Umbilical cord (tissue), 2 donors: Measurements from ENCODE around the gene MCOLN3. TPM values are rescaled to one million over a fixed set of nuclear protein-coding genes. Genes with fewer than 3 reads are reported as not detected.
A peak's percentile ranks its signal among the peaks of the same experiment; 100 is the strongest.
"Not testable (repeated sequence)": the region's sequence is repeated elsewhere in the genome, so short reads cannot be mapped to it uniquely, and the experiment has no call there.

Experiments
- DNase-seq: peaks from one replicate; pipeline ENCODE4 v3.0.0-alpha.2; 2015; ENCODE audit warnings: low spot score
- total RNA-seq: library from RNA; depleted of rRNA; stranded (reverse); fragments of >200 nt; gene quantifications from one replicate; pipeline ENCODE4 v1.2.3, GENCODE V29; 2014; ENCODE audit warnings: low replicate concordance; ENCODE audit not compliant: insufficient read depth

Gene MCOLN3
- total RNA-seq, 1 donor from 2014 or later, result 2.6 TPM

- DNase-seq, result no peak
Observed at GRCh38 chr1:85049735-85050166, 1.5 kb upstream of the MCOLN3 start.

- DNase-seq, result no peak
Observed at GRCh38 chr1:85047472-85048295, 616 bp downstream of the MCOLN3 start.

- DNase-seq, result no peak
Observed at GRCh38 chr1:85047144-85047471, 1.2 kb downstream of the MCOLN3 start.

- DNase-seq, result no peak
Observed at GRCh38 chr1:85042413-85042812, 5.9 kb downstream of the MCOLN3 start.

DNA sequence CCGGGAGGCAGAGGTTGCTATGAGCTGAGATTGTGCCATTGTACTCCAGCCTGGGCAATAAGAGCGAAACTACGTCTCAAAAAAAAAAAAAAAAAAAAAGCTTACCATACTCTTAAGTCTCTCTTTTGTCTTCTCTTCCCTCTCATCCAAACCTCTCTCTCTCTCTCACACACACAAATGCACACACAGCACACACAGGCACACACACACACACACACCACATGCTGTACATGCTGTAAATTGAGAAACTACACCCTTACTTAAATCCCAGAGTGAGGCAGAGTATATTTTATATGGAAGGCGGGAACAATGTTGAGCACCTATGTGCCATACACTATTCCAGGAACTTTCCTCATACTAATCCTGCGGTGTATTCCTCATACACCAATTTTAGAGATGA, 6.5 kb downstream of the MCOLN3 start:
- no peak for DNase-seq

DNA sequence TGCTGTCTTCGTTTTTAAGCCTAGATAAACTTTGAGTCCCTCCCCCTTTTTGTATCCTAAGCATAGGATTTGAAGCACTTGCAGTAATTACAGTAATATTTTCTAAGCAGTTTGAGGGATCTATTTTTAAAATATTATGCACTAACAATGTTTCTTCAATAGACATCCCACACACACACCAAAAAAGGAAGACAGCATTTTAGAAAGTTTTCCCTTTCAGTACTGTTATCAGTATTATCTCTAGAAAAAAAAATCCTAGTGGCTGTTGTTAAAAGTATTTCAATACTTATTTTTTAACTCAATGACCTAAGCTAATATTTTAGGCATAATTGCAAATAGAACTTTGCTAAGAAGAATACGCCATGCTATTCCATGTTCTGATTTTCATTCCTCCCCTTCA, 15.1 kb downstream of the MCOLN3 start:
- DNase-seq, result no peak

- DNase-seq, result no peak
Observed at GRCh38 chr1:85030536-85030935, 17.8 kb downstream of the MCOLN3 start.

- no peak for DNase-seq
Observed at GRCh38 chr1:85028151-85028550, 20.1 kb downstream of the MCOLN3 start.

DNA sequence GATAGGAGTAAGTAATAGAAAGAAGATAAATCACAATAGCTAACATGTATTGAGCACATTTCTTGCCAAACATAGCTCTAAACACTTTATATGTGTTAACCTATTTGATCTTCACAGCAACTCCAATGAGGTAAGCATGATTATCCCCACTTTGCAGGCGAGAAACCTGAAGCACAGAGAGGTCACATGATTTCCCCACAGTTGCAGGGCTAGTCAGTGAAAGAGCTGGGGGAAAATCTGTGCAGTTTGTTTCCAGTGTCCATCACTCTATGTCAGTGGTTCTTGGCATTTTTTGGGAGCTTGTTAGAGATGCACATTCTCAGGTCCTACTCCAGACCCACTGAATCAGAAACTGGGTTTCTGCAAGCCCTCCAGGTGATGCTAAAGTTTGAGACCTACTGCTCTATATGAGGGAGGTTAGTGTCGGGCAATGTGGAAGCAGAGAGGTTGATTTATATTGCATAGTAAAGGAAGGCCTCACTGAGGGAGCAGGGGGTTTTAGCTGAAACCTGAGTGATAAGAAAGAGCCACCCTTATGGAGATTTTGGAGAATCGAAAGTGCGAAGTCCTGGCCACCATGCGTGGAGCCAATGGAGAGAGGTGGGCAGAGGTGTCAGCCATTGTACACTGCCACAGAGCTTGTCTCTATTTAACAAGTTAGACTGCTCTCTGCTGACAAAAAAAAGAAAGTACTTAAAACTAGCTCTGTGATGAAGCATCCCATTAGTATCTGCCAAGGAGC, 20.9 kb downstream of the MCOLN3 start:
- peak; percentile 39 for DNase-seq

DNA sequence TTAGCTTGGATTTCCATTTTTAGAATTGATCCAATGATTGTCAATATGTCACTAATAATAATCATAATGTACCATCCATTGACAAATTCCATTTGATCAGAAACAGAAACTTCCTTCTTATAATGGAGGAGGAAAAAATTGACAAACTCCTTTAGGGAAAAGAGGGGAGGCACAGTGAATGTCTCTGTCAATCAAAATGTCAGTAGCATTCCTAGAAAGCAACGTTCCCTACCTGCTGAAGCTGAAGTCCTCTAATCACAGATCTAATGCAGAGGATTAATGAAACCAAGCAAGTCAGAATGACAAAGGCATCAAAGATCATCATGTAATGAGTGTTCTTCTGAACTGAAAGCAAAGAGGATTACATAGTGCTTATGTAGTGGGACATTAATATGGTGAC, 22.4 kb downstream of the MCOLN3 start:
- DNase-seq, result no peak

DNA sequence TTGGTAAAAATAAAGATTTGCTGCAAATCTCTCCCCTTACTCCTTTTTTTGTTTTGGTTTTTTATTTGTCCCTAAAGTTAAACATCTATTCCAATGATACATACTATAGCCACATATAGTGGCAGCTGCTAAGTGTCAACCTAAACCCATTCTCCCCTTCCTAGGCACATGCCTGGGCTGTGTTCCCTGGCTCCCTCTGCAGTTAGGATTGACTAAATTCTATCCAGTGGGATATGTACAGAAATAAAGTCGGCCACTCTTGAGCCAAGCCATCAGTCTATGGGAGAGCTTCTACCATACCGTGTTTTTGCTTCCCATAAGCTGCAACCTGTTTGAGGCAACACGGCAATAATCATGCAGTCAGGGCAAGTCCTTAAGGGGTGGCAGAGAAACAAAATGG, 23.6 kb downstream of the MCOLN3 start:
- DNase-seq, result no peak

- DNase-seq, result no peak
Observed at GRCh38 chr1:85022700-85023099, 25.6 kb downstream of the MCOLN3 start.

DNA sequence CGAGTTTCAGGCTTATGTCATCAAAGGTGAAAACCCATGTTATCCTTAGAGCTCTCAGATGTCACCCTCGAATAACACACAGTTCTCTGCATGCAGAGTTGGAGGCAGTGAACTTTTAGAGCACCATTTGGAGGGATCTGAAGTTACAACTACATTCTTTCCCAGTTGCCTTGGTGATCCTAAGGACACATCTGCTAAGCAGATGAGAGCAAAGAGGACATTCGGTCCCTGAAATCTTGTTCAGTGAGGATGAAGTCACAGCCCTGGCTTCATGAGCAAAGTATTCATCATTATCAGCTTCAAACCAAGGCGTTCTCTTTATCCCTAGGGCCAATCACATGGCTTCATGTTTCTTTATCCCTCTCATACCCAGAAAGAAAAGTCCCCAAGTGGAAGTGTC, 28.3 kb downstream of the MCOLN3 start:
- no peak for DNase-seq

DNA sequence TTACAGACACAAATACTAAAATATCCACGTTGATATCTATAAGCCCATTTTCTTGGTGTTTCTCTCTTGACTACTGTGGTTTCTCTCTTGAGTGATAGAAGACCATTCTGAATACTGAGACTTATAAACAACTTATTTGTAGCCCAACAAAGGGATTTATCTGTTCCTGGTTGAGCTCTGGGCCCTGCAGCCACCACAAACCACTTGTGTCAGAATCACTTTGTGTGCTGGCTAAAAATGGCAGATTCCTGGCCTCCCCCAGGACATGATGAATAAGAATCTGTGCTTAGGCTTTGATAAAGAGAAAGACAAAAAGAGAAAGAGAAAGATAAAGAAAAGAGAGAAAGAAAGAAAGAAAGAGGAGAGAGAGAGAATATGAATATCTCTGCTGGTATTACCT, 32.5 kb downstream of the MCOLN3 start:
- DNase-seq, result no peak

GRCh38 chr1:85005641-85006040, 42.7 kb downstream of the MCOLN3 start:
- DNase-seq, result not testable (repeated sequence)

- no peak for DNase-seq
Observed at GRCh38 chr1:85001742-85002141, 46.6 kb downstream of the MCOLN3 start.

DNA sequence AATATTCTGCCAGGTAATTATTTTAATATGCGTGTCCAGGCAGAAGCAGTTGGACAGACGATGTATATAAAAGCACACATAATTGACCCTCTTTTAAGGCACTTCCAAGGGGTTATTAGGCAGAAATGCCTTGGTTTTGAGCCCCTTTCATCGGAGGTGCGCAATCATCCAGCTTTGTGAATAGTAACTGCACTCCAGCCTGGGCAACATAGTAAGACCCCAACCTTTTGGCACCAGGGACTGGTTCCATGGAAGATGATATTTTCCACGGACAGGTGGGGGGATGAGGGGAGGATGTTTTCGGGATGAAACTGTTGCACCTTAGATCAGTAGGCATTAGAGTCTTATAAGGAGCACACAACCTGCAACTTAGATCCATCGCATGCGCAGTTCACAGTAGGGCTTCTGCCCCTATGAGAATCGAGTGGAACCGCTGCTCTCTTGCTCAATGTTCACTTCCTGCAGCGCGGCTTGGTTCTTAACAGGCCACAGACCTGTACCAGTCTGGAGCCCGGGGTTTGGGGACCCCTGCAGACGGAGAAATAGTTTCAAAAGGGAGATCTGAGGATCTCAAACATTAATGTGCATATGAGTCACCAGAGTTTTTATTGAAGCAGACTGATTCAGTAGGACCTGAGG, 49.5 kb downstream of the MCOLN3 start:
- peak; percentile 1 for DNase-seq

GRCh38 chr1:84997667-84998600, 50.4 kb downstream of the MCOLN3 start:
- peak; percentile 15 for DNase-seq

- peak; percentile 16 for DNase-seq
Observed at GRCh38 chr1:84996846-84997666, 51.2 kb downstream of the MCOLN3 start, which contains the start of gene MCOLN2. Gene MCOLN2 (minus strand): TSS chr1:84997113. CDS start chr1:84996872, 241 bp downstream.
